K562 (cell line): ENCODE results near the gene MAPT. TPM values are rescaled to one million over a fixed set of nuclear protein-coding genes. Genes with fewer than 3 reads are reported as not detected.
A peak's percentile ranks its signal among the peaks of the same experiment; 100 is the strongest.

Experiments
- BHLHE40 ChIP-seq: IDR thresholded peaks from 2 replicates; pipeline ENCODE4 v1.6.1; 2011; ENCODE audit warnings: low read length, improper control_type of control experiment
- CTCF ChIP-seq, 3 experiments: IDR thresholded peaks in 2 of 3; conservative IDR thresholded peaks in 1 of 3; 2 replicates each; pipeline ENCODE4 v1.5.1; 2011 to 2012; ENCODE audit warnings: low read length in 3 of 3, mild to moderate bottlenecking in 3 of 3, control low read depth in 2 of 3, improper control_type of control experiment in 1 of 3, inconsistent platforms in 1 of 3, low read depth in 1 of 3, mixed read lengths in 1 of 3, moderate library complexity in 1 of 3; ENCODE audit not compliant: insufficient read depth in 2 of 3
- E2F4 ChIP-seq: sonication (generic); formaldehyde crosslinking; IDR thresholded peaks from 2 replicates; pipeline ENCODE4 v1.8.0; 2022; ENCODE audit warnings: mild to moderate bottlenecking, low read depth, missing genetic modification reagents
- ERF ChIP-seq: fragments of 450-650 bp; formaldehyde crosslinking; IDR thresholded peaks from 2 replicates; pipeline ENCODE4 v1.4.0; 2020; ENCODE audit warnings: mild to moderate bottlenecking, mixed read lengths
- HDAC8 ChIP-seq: fragments of 450-650 bp; IDR thresholded peaks from 2 replicates; pipeline ENCODE4 v1.6.1; 2016; ENCODE audit warnings: mild to moderate bottlenecking, missing genetic modification characterization, moderate library complexity, missing compliant biosample characterization
- HOMEZ ChIP-seq: fragments of 250-450 bp; sonication (Bioruptor Pico); IDR thresholded peaks from 2 replicates; pipeline ENCODE4 v1.4.0; 2020; ENCODE audit warnings: mild to moderate bottlenecking, moderate library complexity
- KAT2B ChIP-seq: IDR thresholded peaks from one replicate; pipeline ENCODE4 v1.6.1; 2012; ENCODE audit warnings: low read depth, mild to moderate bottlenecking, control low read depth, inconsistent platforms, low read length, moderate library complexity
- KDM4B ChIP-seq, 2 experiments: fragments of 450-650 bp in 1 of 2; sonication (generic) in 1 of 2; IDR thresholded peaks; 2 replicates each; pipeline ENCODE4 v1.6.1; 2016 to 2017; ENCODE audit warnings: borderline replicate concordance in 2 of 2, antibody characterized with exemption in 1 of 2, low read depth in 1 of 2, mild to moderate bottlenecking in 1 of 2
- NONO ChIP-seq, 2 experiments: fragments of 200-400 bp in 1 of 2; fragments of 450-650 bp in 1 of 2; formaldehyde crosslinking in 1 of 2; IDR thresholded peaks; 2 replicates each; pipeline ENCODE4 v1.6.1; 2017; ENCODE audit warnings: low read depth in 2 of 2, mild to moderate bottlenecking in 2 of 2, moderate library complexity in 2 of 2, low read length in 1 of 2
- NR0B1 ChIP-seq: fragments of 450-650 bp; IDR thresholded peaks from one replicate; pipeline ENCODE4 v1.6.1; 2018; ENCODE audit warnings: mild to moderate bottlenecking, moderate library complexity; ENCODE audit not compliant: partially characterized antibody
- SP2 ChIP-seq: IDR thresholded peaks from 2 replicates; pipeline ENCODE4 v1.6.1; 2011; ENCODE audit warnings: mild to moderate bottlenecking, low read depth, low read length, moderate library complexity; ENCODE audit not compliant: poor library complexity, severe bottlenecking; ENCODE audit errors: extremely low read depth
- SRF ChIP-seq, 2 experiments: fragments of 250-450, 450-650 bp in 1 of 2; sonication (Bioruptor Pico) in 1 of 2; sonication (generic) in 1 of 2; formaldehyde crosslinking; IDR thresholded peaks; 2 replicates each; pipeline versions ENCODE4 v1.5.0 to v1.5.1; 2020 to 2022; ENCODE audit warnings: mild to moderate bottlenecking in 1 of 2, missing genetic modification reagents in 1 of 2
- TEAD4 ChIP-seq, 2 experiments: sonication (generic) in 1 of 2; formaldehyde crosslinking in 1 of 2; IDR thresholded peaks; 2 replicates each; pipeline versions ENCODE4 v1.6.1 to v1.8.0; 2012 to 2022; ENCODE audit warnings: borderline replicate concordance in 1 of 2, inconsistent platforms in 1 of 2, low read length in 1 of 2, mild to moderate bottlenecking in 1 of 2, missing genetic modification reagents in 1 of 2
- XRCC3 ChIP-seq: fragments of 450-650 bp; IDR thresholded peaks from 2 replicates; pipeline ENCODE4 v1.6.1; 2017; ENCODE audit warnings: mild to moderate bottlenecking, moderate library complexity
- ZBTB33 ChIP-seq: sonication (generic); formaldehyde crosslinking; IDR thresholded peaks from 2 replicates; pipeline ENCODE4 v1.8.1; 2023; ENCODE audit warnings: mild to moderate bottlenecking, missing genetic modification reagents
- ZNF134 ChIP-seq: fragments of 250-450 bp; sonication (Bioruptor Pico); conservative IDR thresholded peaks from 2 replicates; pipeline ENCODE4 v1.4.0; 2020
- polyA plus RNA-seq, 8 experiments: library from polyadenylated mRNA; depleted of rRNA in 4 of 8; stranded (reverse) in 5 of 8; unstranded in 3 of 8; fragments of >200 nt; fragmentation: Nextera tagmentation in 2 of 8; fragmentation: Illumina TruSeq in 1 of 8; extraction: Ambion mirVana in 2 of 8; extraction: Trizol in 1 of 8; gene quantifications; 2 replicates each; pipeline versions ENCODE4 v1.2.1 to v1.2.3, GENCODE V29; 2011 to 2014; ENCODE audit warnings: inconsistent platforms in 1 of 8, missing spikeins in 1 of 8
- total RNA-seq, 7 experiments: library from RNA; depleted of rRNA in 6 of 7; stranded (reverse); fragments of >200 nt in 6 of 7; fragmentation: Illumina TruSeq in 2 of 7; extraction: Trizol in 2 of 7; gene quantifications; 2 replicates each; pipeline versions ENCODE4 v1.2.1 to v1.2.3, GENCODE V29; 2011 to 2021; ENCODE audit warnings: low replicate concordance in 1 of 7

The MAPT gene
- total and polyA plus RNA-seq, 9 of the 15 experiments (the other 6 are each of a cell fraction or from before 2014, with no cell fraction given), result 0.04 to 1.1 (median 0.36) TPM

- TF ChIP-seq ZBTB33 (CRISPR knock-in tag) (peak; percentile 90), TEAD4 (IDR thresholded peaks at IDR 0.05; ENCODE audit: low read length) (peak; percentile 2; the same call in 1 of the 2 replicates), TEAD4 (CRISPR knock-in tag; IDR thresholded peaks at IDR 0.05; ENCODE audit: borderline replicate concordance) (no peak; the same call in 1 of the 2 replicates), ERF (0 out of 2 replicates have a peak, but pooled peaks have one; percentile 11), SP2 (peak; percentile 27), KAT2B (peak; percentile 44), HDAC8 (tag) (no peak), KDM4B (IDR thresholded peaks at IDR 0.05; ENCODE audit: borderline replicate concordance in 2 of 2, low read depth in 1 of 2) (peak in 1 of 2 experiments; percentile 53; a peak in 1 of 4 replicates), NONO (IDR thresholded peaks at IDR 0.05; ENCODE audit: low read depth in 2 of 2, low read length in 1 of 2) (peak in 1 of 2 experiments; percentile 76; a peak in 2 of 4 replicates), BHLHE40 (peak; percentile 51; the same call in 1 of the 2 replicates), SRF (CRISPR knock-in tag; IDR thresholded peaks at IDR 0.05) (0 out of 4 replicates have a peak, but pooled peaks of 1 of the 2 experiments have one; percentile 19), XRCC3 (no peak), NR0B1 (no peak), E2F4 (0 out of 2 replicates have a peak, but pooled peaks have one; percentile 29), CTCF (IDR thresholded peaks at IDR 0.05 in 2 of 3, conservative IDR thresholded peaks at IDR 0.05 in 1 of 3; ENCODE audit: insufficient read depth in 2 of 3, low read depth in 1 of 3, low read length in 3 of 3) (peak; percentile 87 to 96 (median 94)), ZNF134 (CRISPR knock-in tag) (no peak), HOMEZ (CRISPR knock-in tag) (0 out of 2 replicates have a peak, but pooled peaks have one; percentile 10)
Measured at GRCh38 chr17:45894022-45894784, at the start of gene MAPT (continued).
